Kidney (tissue), 14 donors: ENCODE results near the gene PAX5. TPM values are rescaled to one million over a fixed set of nuclear protein-coding genes. Genes with fewer than 3 reads are reported as not detected.

ENCODE experiments used
- DNase-seq, 5 donors: peaks; one replicate each; pipeline ENCODE4 v3.0.0-alpha.2; 2013 to 2020
- FAIRE-seq: peaks from 2 replicates; lab custom pipeline; 2012; peaks lifted over from hg19 to GRCh38; lab: Jason Lieb, UNC
- H3K27ac ChIP-seq, 2 donors: one replicate each; pipeline ENCODE4 v1.7.0; 2013; ENCODE audit warnings: low read depth in 2 of 2, low read length in 2 of 2, inconsistent platforms in 1 of 2
- H3K27me3 ChIP-seq: one replicate; pipeline ENCODE4 v1.7.1; 2013; ENCODE audit warnings: low read length, inconsistent platforms; ENCODE audit not compliant: control insufficient read depth, insufficient read depth
- H3K36me3 ChIP-seq, 3 donors: one replicate each; pipeline versions ENCODE4 v1.7.0 to v1.7.1; 2013; ENCODE audit warnings: low read length in 3 of 3, control low read depth in 1 of 3, inconsistent platforms in 1 of 3; ENCODE audit not compliant: insufficient read depth in 3 of 3, control insufficient read depth in 2 of 3
- H3K4me1 ChIP-seq, 3 donors: one replicate each; pipeline versions ENCODE4 v1.7.0 to v1.7.1; 2013; ENCODE audit warnings: low read length in 3 of 3, inconsistent platforms in 1 of 3, low read depth in 1 of 3; ENCODE audit not compliant: control insufficient read depth in 2 of 3, insufficient read depth in 2 of 3
- H3K4me3 ChIP-seq, 3 donors: one replicate each; pipeline versions ENCODE4 v1.7.0 to v1.8.1; 2013; ENCODE audit warnings: low read length in 3 of 3, control low read depth in 1 of 3, inconsistent platforms in 1 of 3
- H3K9ac ChIP-seq, 3 donors: one replicate each; pipeline versions ENCODE4 v1.7.0 to v1.7.1; 2013; ENCODE audit warnings: low read length in 3 of 3, control low read depth in 1 of 3, inconsistent platforms in 1 of 3
- H3K9me3 ChIP-seq, 3 donors: one replicate each; pipeline versions ENCODE4 v1.7.0 to v1.7.1; 2013; ENCODE audit warnings: low read length in 3 of 3, control low read depth in 1 of 3, inconsistent platforms in 1 of 3; ENCODE audit not compliant: control insufficient read depth in 2 of 3, insufficient read depth in 1 of 3
- CTCF ChIP-seq: IDR thresholded peaks from 3 replicates; pipeline ENCODE4 v1.5.1; 2012; ENCODE audit warnings: mild to moderate bottlenecking, moderate library complexity, borderline replicate concordance; ENCODE audit not compliant: insufficient read depth; ENCODE audit errors: extremely low read depth
- intact Hi-C: fragments of 100-400 bp; cut with DNase I; formaldehyde crosslinking; loops from one replicate; pipeline ENCODE4 v1.11.1; 2022
- polyA plus RNA-seq: library from polyadenylated mRNA; stranded (reverse); fragments of 350-450 nt; fragmentation: Illumina TruSeq; extraction: RNeasy Lipid Tissue Mini Kit (QIAGEN cat#74804); gene quantifications from one replicate; pipeline ENCODE4 v1.2.3, GENCODE V29; 2014; ENCODE audit warnings: low read depth, low replicate concordance; ENCODE audit not compliant: insufficient read depth
- total RNA-seq: library from RNA; stranded (reverse); fragmentation: NEBNext Ultra II Directional; extraction: Animal tissue kit (Norgen Biotek cat#: 25700); gene quantifications from one replicate; pipeline ENCODE4 v1.2.1, GENCODE V29; 2021
- donor health status: control.
- donor health status: control.
- donor health status: control.
- donor health status: control.
- donor health status: control.
- donor health status: DM: yes; HTN: yes; CAD: no.
- donor health status: Normal renal cell carcinoma (clear cell type).

PAX5 gene
- total and polyA plus RNA-seq, 2 donors from 2014 or later: 2.7 TPM; not detected in 1

GRCh38 chr9:36874921-36875320 lies 159.1 kb downstream of the PAX5 start:
- no peak overlapping the region for H3K4me3 ChIP-seq
- H3K4me1 ChIP-seq: no peaks in the 10 kb centered on the region
- no peaks in the 10 kb centered on the region for H3K27me3 ChIP-seq
- H3K36me3 ChIP-seq: no peaks in the 10 kb centered on the region
- FAIRE-seq (no peak), DNase-seq (no peak)
- intact Hi-C loops: loop anchor here (10.0 kb wide), 1 partner anchor 510 kb away; no protein-coding TSS in a partner anchor
- no peak for TF ChIP-seq CTCF
- H3K9me3 ChIP-seq: no peaks in the 10 kb centered on the region
- no peak overlapping the region for H3K9ac ChIP-seq
- H3K27ac ChIP-seq: no peak overlapping the region

GRCh38 chr9:36874261-36874660 lies 159.8 kb downstream of the PAX5 start:
- Histone ChIP-seq H3K9ac (no peak overlapping the region), H3K4me3 (no peak overlapping the region), H3K27me3 (no peaks in the 10 kb centered on the region), H3K27ac (no peak overlapping the region), H3K4me1 (no peaks in the 10 kb centered on the region), H3K9me3 (no peaks in the 10 kb centered on the region), H3K36me3 (no peaks in the 10 kb centered on the region)
- intact Hi-C loops: loop anchor here (10.0 kb wide), 1 partner anchor 511 kb away; no protein-coding TSS in a partner anchor
- FAIRE-seq (no peak), DNase-seq (no peak)
- TF ChIP-seq CTCF: no peak

- no peak overlapping the region for H3K4me3 ChIP-seq
- peak; percentile 73 for TF ChIP-seq CTCF
- FAIRE-seq: no peak
- H3K9me3 ChIP-seq: no peaks in the 10 kb centered on the region
- no peak overlapping the region for H3K27ac ChIP-seq
- H3K9ac ChIP-seq: no peak overlapping the region
- H3K27me3 ChIP-seq: peaks cover 2% of the 10 kb centered on the region
- DNase-seq: peak; percentile 63 to 79 (median 75)
- intact Hi-C loops: loop anchor here (10.0 kb wide), 1 partner anchor 511 kb away; no protein-coding TSS in a partner anchor
- no peaks in the 10 kb centered on the region for H3K36me3 ChIP-seq
- H3K4me1 ChIP-seq: no peaks in the 10 kb centered on the region
These were observed 160.7 kb downstream of the PAX5 start for GRCh38 chr9:36873247-36873875.

- H3K9ac ChIP-seq: no peak overlapping the region
- FAIRE-seq (no peak), DNase-seq (no peak)
- H3K4me3 ChIP-seq: no peak overlapping the region
- peaks cover 2% of the 10 kb centered on the region for H3K27me3 ChIP-seq
- intact Hi-C loops: loop anchor here (10.0 kb wide), 1 partner anchor 512 kb away; no protein-coding TSS in a partner anchor
- no peaks in the 10 kb centered on the region for H3K36me3 ChIP-seq
- H3K9me3 ChIP-seq: no peaks in the 10 kb centered on the region
- no peak overlapping the region for H3K27ac ChIP-seq
- H3K4me1 ChIP-seq: no peaks in the 10 kb centered on the region
- TF ChIP-seq CTCF: no peak
These were observed 161.4 kb downstream of the PAX5 start for GRCh38 chr9:36872641-36873040.
